Measurements from ENCODE around the gene ELMO1. TPM values are rescaled to one million over a fixed set of nuclear protein-coding genes. Genes with fewer than 3 reads are reported as not detected.

Gene ELMO1
- total and polyA plus RNA-seq, 10 of the 15 experiments (the other 5 are each of a cell fraction or from before 2014, with no cell fraction given): 22.6 to 85.9 (median 56.6) TPM

- TF ChIP-seq ATF7 (IDR thresholded peaks at IDR 0.05; ENCODE audit: low read depth) (no peak), JUND (IDR thresholded peaks at IDR 0.05; ENCODE audit: low read depth, low read length) (no peak), IKZF2 (IDR thresholded peaks at IDR 0.05) (no peak), CEBPZ (IDR thresholded peaks at IDR 0.05; ENCODE audit: low read depth, low read length) (no peak), IKZF1 (conservative IDR thresholded peaks at IDR 0.05) (no peak), POLR2AphosphoS5 (IDR thresholded peaks at IDR 0.05; ENCODE audit: low read length) (no peak), SREBF1 (IDR thresholded peaks at IDR 0.05; ENCODE audit: low read length) (no peak), NFIC (IDR thresholded peaks at IDR 0.05; ENCODE audit: low read depth, low read length) (no peak), EZH2 (IDR thresholded peaks at IDR 0.05; ENCODE audit: borderline replicate concordance, control insufficient read depth, low read depth, low read length) (no peak)
- TF ChIP-seq, protein P1, sequence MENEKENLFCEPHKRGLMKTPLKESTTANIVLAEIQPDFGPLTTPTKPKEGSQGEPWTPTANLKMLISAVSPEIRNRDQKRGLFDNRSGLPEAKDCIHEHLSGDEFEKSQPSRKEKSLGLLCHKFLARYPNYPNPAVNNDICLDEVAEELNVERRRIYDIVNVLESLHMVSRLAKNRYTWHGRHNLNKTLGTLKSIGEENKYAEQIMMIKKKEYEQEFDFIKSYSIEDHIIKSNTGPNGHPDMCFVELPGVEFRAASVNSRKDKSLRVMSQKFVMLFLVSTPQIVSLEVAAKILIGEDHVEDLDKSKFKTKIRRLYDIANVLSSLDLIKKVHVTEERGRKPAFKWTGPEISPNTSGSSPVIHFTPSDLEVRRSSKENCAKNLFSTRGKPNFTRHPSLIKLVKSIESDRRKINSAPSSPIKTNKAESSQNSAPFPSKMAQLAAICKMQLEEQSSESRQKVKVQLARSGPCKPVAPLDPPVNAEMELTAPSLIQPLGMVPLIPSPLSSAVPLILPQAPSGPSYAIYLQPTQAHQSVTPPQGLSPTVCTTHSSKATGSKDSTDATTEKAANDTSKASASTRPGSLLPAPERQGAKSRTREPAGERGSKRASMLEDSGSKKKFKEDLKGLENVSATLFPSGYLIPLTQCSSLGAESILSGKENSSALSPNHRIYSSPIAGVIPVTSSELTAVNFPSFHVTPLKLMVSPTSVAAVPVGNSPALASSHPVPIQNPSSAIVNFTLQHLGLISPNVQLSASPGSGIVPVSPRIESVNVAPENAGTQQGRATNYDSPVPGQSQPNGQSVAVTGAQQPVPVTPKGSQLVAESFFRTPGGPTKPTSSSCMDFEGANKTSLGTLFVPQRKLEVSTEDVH (IDR thresholded peaks at IDR 0.05; ENCODE audit: low read depth, partially characterized antibody): no peak
- Histone ChIP-seq H3K27ac (ENCODE audit: control insufficient read depth, insufficient read depth) (no peak overlapping the region), H3K4me2 (ENCODE audit: control insufficient read depth, insufficient read depth) (no peak overlapping the region), H3K9me3 (replicated peaks; ENCODE audit: control insufficient read depth, insufficient read depth, low read length) (no peaks in the 10 kb centered on the region; the same call in 2 of the 3 replicates), H3K9ac (ENCODE audit: control insufficient read depth, insufficient read depth, low read length) (no peak overlapping the region), H3K79me2 (ENCODE audit: control insufficient read depth, insufficient read depth, low read length) (no peaks in the 10 kb centered on the region), H3K36me3 (ENCODE audit: control insufficient read depth in 2 of 2, insufficient read depth in 2 of 2, low read length in 1 of 2) (peaks cover 2 to 5% of the 10 kb centered on the region in 2 experiments; a peak in 2 of 4 replicates), H4K20me1 (ENCODE audit: control insufficient read depth, insufficient read depth) (no peaks in the 10 kb centered on the region), H3K4me3 (no peak overlapping the region), H2AFZ (ENCODE audit: control insufficient read depth, low read depth, low read length) (no peak overlapping the region), H3K27me3 (replicated peaks in 1 of 2; ENCODE audit: control insufficient read depth in 2 of 2, insufficient read depth in 2 of 2, low read length in 1 of 2) (no peaks in the 10 kb centered on the region), H3K4me1 (ENCODE audit: control insufficient read depth, insufficient read depth, low read length) (no peaks in the 10 kb centered on the region)
- ChIA-PET RAD21 (ENCODE audit: unreplicated experiment) (no interaction called here), POLR2A (interaction anchor here (0.6 kb wide), 1 partner anchor 52 kb away, joined by 3 read pairs; no protein-coding TSS in a partner anchor), SMC1A (ENCODE audit: uncharacterized antibody, unreplicated experiment) (interaction anchor here (1.3 kb wide), 1 partner anchor 148 kb away, joined by 3 read pairs; no protein-coding TSS in a partner anchor), CTCF (no interaction called here)
- FAIRE-seq (no peak), DNase-seq (ENCODE audit: low read depth, low spot score) (no peak), ATAC-seq (no peak)
- in situ Hi-C loops (cut with MboI): no loop called here
- 73% methylated on average over 4 of the region's 4 CpGs for WGBS (ENCODE audit: insufficient coverage, insufficient replicate concordance, low lambda C conversion rate, missing lambda C conversion rate)
- intact Hi-C loops (cut with micrococcal nuclease; ENCODE audit: unreplicated experiment): no loop called here
- BruUV-seq (replicated peaks): no TSS peak
These were observed 316.8 kb downstream of the ELMO1 start for GRCh38 chr7:37131855-37132254.

All from GM12878 (cell line).